Common myeloid progenitor, CD34-positive (primary cell): Measurements from ENCODE around the gene SMNDC1.
"Not testable (repeated sequence)": the region's sequence is repeated elsewhere in the genome, so short reads cannot be mapped to it uniquely, and the experiment has no call there.

Experiments
- CTCF ChIA-PET: fragments of 350-600 bp; sonication (Branson Sonifier 250); formaldehyde crosslinking; loops from one replicate; lab custom pipeline; 2021; ENCODE audit warnings: antibody characterized with exemption; lab: Charles Lee
- POLR2A ChIA-PET: fragments of 350-600 bp; sonication (Branson Sonifier 250); formaldehyde crosslinking; loops from one replicate; lab custom pipeline; 2021; ENCODE audit warnings: antibody characterized with exemption; lab: Charles Lee
- DNase-seq, 3 donors: peaks; one replicate each; pipeline versions ENCODE4 v3.0.0 to v3.0.0-alpha.2; 2013
- H3K27ac ChIP-seq, 2 experiments: 1 replicate in 1 of 2; 2 replicates in 1 of 2; pipeline ENCODE4 v1.7.0; 2013; ENCODE audit warnings: inconsistent platforms in 2 of 2, low read length in 2 of 2, mild to moderate bottlenecking in 2 of 2, low read depth in 1 of 2, moderate library complexity in 1 of 2; ENCODE audit not compliant: severe bottlenecking in 2 of 2, insufficient read depth in 1 of 2, poor library complexity in 1 of 2
- H3K27me3 ChIP-seq, 5 experiments: replicated peaks in 2 of 5; 1 replicate in 3 of 5; 2 replicates in 2 of 5; pipeline versions ENCODE4 v1.6.1 to v1.7.0; 2013; ENCODE audit warnings: low read length in 4 of 5, mild to moderate bottlenecking in 2 of 5, moderate library complexity in 2 of 5, inconsistent platforms in 1 of 5; ENCODE audit not compliant: insufficient read depth in 5 of 5, control insufficient read depth in 4 of 5
- H3K36me3 ChIP-seq, 4 experiments: 1 replicate in 2 of 4; 2 replicates in 2 of 4; pipeline versions ENCODE4 v1.6.1 to v1.7.0; 2013; ENCODE audit warnings: low read length in 3 of 4, control low read depth in 1 of 4, mild to moderate bottlenecking in 1 of 4; ENCODE audit not compliant: control insufficient read depth in 4 of 4, insufficient read depth in 4 of 4
- H3K4me1 ChIP-seq, 4 experiments: 1 replicate in 3 of 4; 2 replicates in 1 of 4; pipeline versions ENCODE4 v1.6.1 to v1.7.1; 2013; ENCODE audit warnings: low read length in 3 of 4, mild to moderate bottlenecking in 3 of 4, control low read depth in 1 of 4, inconsistent platforms in 1 of 4, moderate library complexity in 1 of 4; ENCODE audit not compliant: control insufficient read depth in 4 of 4, insufficient read depth in 4 of 4; ENCODE audit errors: control extremely low read depth in 1 of 4
- H3K4me3 ChIP-seq, 7 experiments: 1 replicate in 4 of 7; 2 replicates in 3 of 7; pipeline versions ENCODE4 v1.5.1 to v1.7.0; 2013; ENCODE audit warnings: mild to moderate bottlenecking in 7 of 7, low read length in 6 of 7, moderate library complexity in 6 of 7, inconsistent platforms in 2 of 7, low read depth in 2 of 7, control low read depth in 1 of 7; ENCODE audit not compliant: insufficient read depth in 4 of 7, control insufficient read depth in 1 of 7; ENCODE audit errors: extremely low read depth in 1 of 7
- H3K9me3 ChIP-seq, 5 experiments: 1 replicate in 4 of 5; 2 replicates in 1 of 5; pipeline versions ENCODE4 v1.6.1 to v1.7.1; 2013; ENCODE audit warnings: low read length in 4 of 5, mild to moderate bottlenecking in 2 of 5, inconsistent platforms in 1 of 5, low read depth in 1 of 5, moderate library complexity in 1 of 5; ENCODE audit not compliant: control insufficient read depth in 4 of 5, insufficient read depth in 2 of 5; ENCODE audit errors: control extremely low read depth in 1 of 5
- WGBS: methylation state at CpG from one replicate; pipeline ENCODE4 v1.1.5; 2013; ENCODE audit not compliant: insufficient coverage; 5-methylcytosine and 5-hydroxymethylcytosine counted together

Gene SMNDC1

DNA sequence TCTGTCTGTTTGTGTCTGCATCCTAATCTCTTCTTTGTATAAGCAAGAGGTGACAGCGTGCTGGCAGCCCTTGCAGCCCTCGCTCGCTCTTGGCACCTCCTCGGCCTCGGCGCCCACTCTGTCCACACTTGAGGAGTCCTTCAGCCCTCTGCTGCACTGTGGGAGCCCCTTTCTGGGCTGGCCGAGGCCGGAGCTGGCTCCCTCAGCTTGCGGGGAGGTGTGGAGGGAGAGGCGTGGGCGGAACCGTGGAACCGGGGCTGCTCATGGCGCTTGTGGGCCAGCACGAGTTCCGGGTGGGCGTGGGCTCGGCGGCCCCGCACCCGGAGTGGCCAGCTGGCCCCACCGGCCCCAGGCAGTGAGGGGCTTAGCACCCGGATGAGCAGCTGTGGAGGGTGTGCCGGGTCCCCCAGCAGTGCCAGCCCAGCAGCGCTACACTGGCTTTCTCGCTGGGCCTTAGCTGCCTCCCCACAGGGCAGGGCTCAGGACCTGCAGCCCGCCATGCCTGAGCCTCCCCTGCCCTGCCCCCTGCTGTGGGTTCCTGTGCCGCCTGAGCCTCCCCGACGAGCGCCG lies 26.6 kb upstream of the SMNDC1 start:
- POLR2A ChIA-PET, H3K36me3 ChIP-seq, CTCF ChIA-PET, H3K27ac ChIP-seq, H3K27me3 ChIP-seq, H3K4me3 ChIP-seq, DNase-seq: not testable (repeated sequence)
- Histone ChIP-seq H3K4me1 (peaks cover 0 to 11% (median 0%) of the 10 kb centered on the region in 4 experiments), H3K9me3 (peaks cover 0 to 23% (median 17%) of the 10 kb centered on the region in 5 experiments)
- 98% methylated on average over 27 of the region's 32 CpGs for WGBS

DNA sequence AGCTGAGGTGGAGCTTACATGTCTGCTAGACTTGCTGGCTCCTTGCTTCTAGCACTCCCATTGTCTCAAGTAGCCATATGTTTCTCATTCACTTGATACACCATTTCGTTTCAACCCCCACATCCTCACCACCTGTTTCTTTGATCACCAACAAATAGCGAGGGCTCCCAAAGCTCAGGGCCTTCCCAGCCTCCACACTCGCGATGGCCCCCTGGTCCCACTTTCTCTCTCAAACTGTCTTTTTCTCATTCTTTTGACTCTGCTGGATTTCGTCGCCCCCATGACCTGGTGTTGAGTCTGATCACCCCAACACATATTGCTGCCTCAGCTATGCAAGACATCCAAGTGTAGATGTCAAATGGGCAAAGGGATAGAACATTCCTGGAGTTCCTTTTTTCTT lies 26.0 kb upstream of the SMNDC1 start:
- ChIA-PET POLR2A (no interaction called here), CTCF (no interaction called here)
- H3K9me3 ChIP-seq = peaks cover 0 to 23% (median 19%) of the 10 kb centered on the region in 5 experiments
- no peaks in the 10 kb centered on the region for H3K27me3 ChIP-seq
- no peak for DNase-seq
- H3K4me1 ChIP-seq = peaks cover 0 to 6% (median 0%) of the 10 kb centered on the region in 4 experiments
- H3K27ac ChIP-seq = no peak overlapping the region
- H3K36me3 ChIP-seq = no peaks in the 10 kb centered on the region
- 97% methylated on average over 4 of the region's 6 CpGs for WGBS
- no peak overlapping the region for H3K4me3 ChIP-seq

DNA sequence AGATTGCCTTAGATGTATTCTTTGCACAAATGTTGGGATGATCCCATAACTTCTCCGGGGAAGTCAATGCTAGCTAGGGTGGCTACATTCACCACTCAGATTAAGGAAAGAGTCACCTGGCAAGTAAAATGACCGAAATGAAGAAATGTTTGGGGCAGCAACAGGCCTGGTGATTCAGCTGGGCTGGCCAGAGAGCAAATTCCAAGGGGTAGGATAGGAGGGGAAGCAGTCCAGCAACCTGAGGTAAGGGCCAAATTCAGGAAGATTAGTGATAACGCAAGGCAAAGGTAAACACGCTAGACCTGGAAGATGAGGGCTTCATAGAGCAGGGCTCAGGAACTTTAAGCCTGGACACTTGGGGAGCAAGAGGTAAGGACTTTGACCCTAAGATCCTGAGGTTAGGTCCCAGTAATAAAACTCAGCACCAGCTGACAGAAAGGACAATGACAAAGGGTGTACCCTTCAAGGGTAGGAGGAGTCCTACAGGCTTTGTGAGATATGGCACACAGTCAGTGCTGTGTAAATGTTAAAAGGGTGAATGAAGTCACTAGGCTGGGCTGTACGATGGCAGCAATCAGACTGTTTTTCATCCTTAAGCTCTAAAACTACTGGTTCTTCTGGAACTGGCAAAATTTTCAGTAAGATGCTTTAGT lies 22.7 kb upstream of the SMNDC1 start:
- H3K36me3 ChIP-seq = no peaks in the 10 kb centered on the region
- no peaks in the 10 kb centered on the region for H3K27me3 ChIP-seq
- no peaks in the 10 kb centered on the region for H3K4me1 ChIP-seq
- CTCF ChIA-PET = interaction anchor here (1.0 kb wide), 1 partner anchor 25 kb away, joined by 3 read pairs; no protein-coding TSS in a partner anchor
- no peak overlapping the region for H3K4me3 ChIP-seq
- no peak for DNase-seq
- H3K9me3 ChIP-seq = peaks cover 0 to 26% (median 19%) of the 10 kb centered on the region in 5 experiments
- POLR2A ChIA-PET = no interaction called here
- H3K27ac ChIP-seq = no peak overlapping the region
- WGBS = 97% methylated on average over 4 of the region's 5 CpGs

DNA sequence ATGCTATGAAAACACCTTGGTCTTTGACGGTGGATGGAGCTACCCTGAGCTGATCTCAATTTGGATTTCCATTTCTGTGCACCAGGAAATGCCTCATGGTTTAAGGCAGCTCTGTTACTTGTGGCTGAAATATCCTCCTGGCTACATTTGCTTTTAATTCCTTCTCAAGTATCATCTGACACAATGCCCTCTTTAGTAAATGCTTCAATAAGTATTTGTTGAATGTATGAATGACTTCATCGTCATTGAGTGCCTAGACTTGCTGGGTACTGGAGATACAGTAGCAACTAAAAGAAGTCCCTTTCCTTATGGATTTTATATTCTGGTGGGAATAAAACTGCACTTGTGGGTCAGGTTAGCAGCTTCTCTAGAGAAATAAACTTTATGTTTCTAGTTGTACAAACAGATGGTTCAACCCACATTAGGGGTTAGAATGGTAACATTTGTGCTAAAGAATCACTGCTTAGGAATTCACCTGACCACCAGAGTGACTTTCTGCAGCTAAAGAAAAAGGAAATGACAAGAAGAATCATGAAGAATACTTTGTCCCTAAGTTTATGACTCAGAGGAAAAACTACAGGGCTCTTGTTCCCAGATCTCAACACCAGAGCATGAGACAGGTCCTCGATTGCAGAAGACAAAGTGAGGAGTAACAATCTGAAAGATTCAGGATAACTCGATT lies 21.8 kb upstream of the SMNDC1 start:
- no peak overlapping the region for H3K27ac ChIP-seq
- CTCF ChIA-PET = interaction anchor here (1.0 to 1.8 kb wide), 3 partner anchors 10 to 285 kb away, joined by 3 to 4 read pairs (median 3); no protein-coding TSS in a partner anchor

DNA sequence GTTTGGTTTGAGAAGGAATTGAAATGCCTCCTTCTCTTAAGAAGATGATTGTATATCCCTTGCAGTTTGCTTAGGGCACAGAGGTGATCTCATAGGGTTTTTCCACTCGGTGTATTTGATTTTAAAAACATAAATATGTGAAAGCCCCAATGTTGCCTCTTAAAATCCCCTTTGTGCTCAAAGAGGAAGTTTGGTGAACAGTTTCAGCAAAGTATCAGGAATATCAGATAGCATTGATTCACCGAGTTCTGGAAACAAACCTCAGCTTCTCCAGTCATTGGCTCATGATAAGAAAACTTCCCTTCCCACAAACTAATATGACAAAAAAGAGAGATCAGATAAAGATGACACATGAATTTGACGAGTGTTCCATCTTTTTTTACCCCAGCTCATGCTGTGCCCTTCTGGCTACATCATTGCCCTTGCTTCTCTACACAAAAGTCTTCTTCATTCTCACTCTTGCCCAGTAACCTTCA lies 20.1 kb upstream of the SMNDC1 start:
- ChIA-PET POLR2A (no interaction called here), CTCF (interaction anchor here (0.7 to 2.3 kb wide), 5 partner anchors 8 to 342 kb away, joined by 3 to 12 read pairs (median 4); no protein-coding TSS in a partner anchor)
- no peak for DNase-seq
- Histone ChIP-seq H3K4me1 (no peaks in the 10 kb centered on the region), H3K9me3 (peaks cover under 1 to 23% (median 5%) of the 10 kb centered on the region in 5 experiments), H3K36me3 (no peaks in the 10 kb centered on the region), H3K27me3 (no peaks in the 10 kb centered on the region), H3K27ac (no peak overlapping the region), H3K4me3 (no peak overlapping the region)
- WGBS = 53% methylated on average over 2 of the region's 3 CpGs

More for the DNA sequence above, 21.8 kb upstream of the SMNDC1 start:
- peaks cover 0 to 33% (median 18%) of the 10 kb centered on the region in 5 experiments for H3K9me3 ChIP-seq
- 96% methylated on average over 3 of the region's 4 CpGs for WGBS
- POLR2A ChIA-PET = no interaction called here
- H3K4me3 ChIP-seq = no peak overlapping the region
- no peaks in the 10 kb centered on the region for H3K27me3 ChIP-seq
- H3K4me1 ChIP-seq = no peaks in the 10 kb centered on the region
- no peak for DNase-seq
- no peaks in the 10 kb centered on the region for H3K36me3 ChIP-seq

DNA sequence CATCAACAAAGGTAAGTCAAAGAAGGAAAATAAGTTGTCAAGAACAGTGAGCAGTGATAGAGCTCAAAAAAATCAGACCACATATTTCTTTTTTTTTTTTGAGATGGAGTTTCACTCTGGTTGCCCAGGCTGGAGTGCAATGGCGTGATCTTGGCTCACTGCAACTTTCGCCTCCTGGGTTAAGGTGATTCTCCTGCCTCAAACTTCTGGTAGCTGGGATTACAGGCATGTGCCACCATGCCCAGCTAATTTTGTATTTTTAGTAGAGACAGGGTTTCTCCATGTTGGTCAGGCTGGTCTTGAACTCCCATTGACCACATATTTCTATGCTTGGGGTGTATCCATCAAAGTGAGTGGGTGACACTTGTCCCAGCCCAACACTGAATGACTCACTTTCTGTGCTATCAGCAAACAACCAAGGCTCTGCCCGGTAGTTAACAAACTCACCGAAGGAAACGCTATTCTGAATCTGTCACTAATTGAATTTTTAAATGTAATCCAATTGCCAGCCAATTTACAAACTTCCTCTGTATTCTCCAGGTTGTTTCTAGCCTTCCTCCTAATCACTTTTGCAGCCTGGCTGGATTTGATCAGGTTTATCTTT lies 19.6 kb upstream of the SMNDC1 start:
- Histone ChIP-seq H3K36me3 (no peaks in the 10 kb centered on the region), H3K4me1 (no peaks in the 10 kb centered on the region), H3K4me3 (no peak overlapping the region), H3K9me3 (peaks cover under 1 to 18% (median 4%) of the 10 kb centered on the region in 5 experiments), H3K27me3 (no peaks in the 10 kb centered on the region), H3K27ac (no peak overlapping the region)
- DNase-seq = no peak
- 94% methylated on average over 4 of the region's 5 CpGs for WGBS
- ChIA-PET POLR2A (no interaction called here), CTCF (interaction anchor here (0.7 to 2.3 kb wide), 6 partner anchors 9 to 343 kb away, joined by 3 to 12 read pairs (median 4); no protein-coding TSS in a partner anchor)
